ENCODE results near the gene IGFL1. TPM values are rescaled to one million over a fixed set of nuclear protein-coding genes. Genes with fewer than 3 reads are reported as not detected.

IGFL1 gene
- total and polyA plus RNA-seq, 2 of the 4 experiments (the other 2 are of a cell fraction), result not detected

- WGBS, 2 experiments (ENCODE audit: extremely low coverage in 2 of 2, insufficient read length in 1 of 2), result 65% methylated on average over 2 of the region's 8 CpGs; no CpG with 5 or more reads in 1 of the 2 experiments
- BruUV-seq (replicated peaks), result no TSS peak
- Histone ChIP-seq H3K4me1 (ENCODE audit: control insufficient read depth, insufficient read depth, low read length) (no peaks in the 10 kb centered on the region), H4K20me1 (ENCODE audit: insufficient read depth, low read length) (no peaks in the 10 kb centered on the region), H2BK15ac (ENCODE audit: low read depth, low read length) (no peak overlapping the region), H3K27ac (ENCODE audit: insufficient read depth, low read length) (no peak overlapping the region), H3K4me3 (ENCODE audit: insufficient read depth, low read depth, low read length) (no peak overlapping the region), H3K18ac (ENCODE audit: low read depth, low read length) (no peak overlapping the region), H3K56ac (ENCODE audit: extremely low read depth, insufficient read depth, low read length) (no peak overlapping the region), H3K9me1 (ENCODE audit: insufficient read depth, low read length) (no peaks in the 10 kb centered on the region), H2BK20ac (ENCODE audit: low read depth, low read length) (no peak overlapping the region), H4K91ac (ENCODE audit: insufficient read depth, low read depth, low read length) (no peak overlapping the region), H3K23ac (ENCODE audit: low read depth, low read length) (0 out of 2 replicates have a peak overlapping the region, but pooled peaks have one; percentile 42), H3K9ac (ENCODE audit: low read depth, low read length) (no peak overlapping the region), H2BK5ac (ENCODE audit: low read depth, low read length, poor library complexity, severe bottlenecking) (no peak overlapping the region), H4K8ac (ENCODE audit: low read depth in 2 of 2, low read length in 2 of 2) (no peak overlapping the region), H3K79me1 (ENCODE audit: low read depth in 1 of 2, low read length in 2 of 2) (no peaks in the 10 kb centered on the region), H2AFZ (replicated peaks; ENCODE audit: low read length, poor library complexity) (peak overlapping the region; percentile 23), H3K4me2 (ENCODE audit: low read depth, low read length) (no peak overlapping the region), H4K5ac (ENCODE audit: low read depth, low read length) (no peak overlapping the region), H3K14ac (replicated peaks; ENCODE audit: low read depth, low read length) (no peak overlapping the region), H3K27me3 (ENCODE audit: control insufficient read depth, insufficient read depth, low read length) (peaks cover 35% of the 10 kb centered on the region), H2BK120ac (ENCODE audit: low read depth, low read length) (no peak overlapping the region), H2AK9ac (replicated peaks; ENCODE audit: low read depth, low read length, poor library complexity) (no peak overlapping the region), H2AK5ac (ENCODE audit: low read depth, low read length) (no peak overlapping the region), H3K4ac (ENCODE audit: low read depth, low read length) (no peak overlapping the region), H3K36me3 (ENCODE audit: control insufficient read depth, insufficient read depth, low read length) (no peaks in the 10 kb centered on the region), H3K9me3 (ENCODE audit: control insufficient read depth, insufficient read depth, low read length) (peaks cover 2% of the 10 kb centered on the region; the same call in 1 of the 2 replicates)
- TF ChIP-seq MAFK (IDR thresholded peaks at IDR 0.05; ENCODE audit: low read depth, low read length), result no peak
- TF ChIP-seq SMC3 (IDR thresholded peaks at IDR 0.05; ENCODE audit: low read depth, low read length), result no peak
- TF ChIP-seq ELK1 (IDR thresholded peaks at IDR 0.05; ENCODE audit: borderline replicate concordance, low read depth, low read length), result no peak
- TF ChIP-seq POLR2A (IDR thresholded peaks at IDR 0.05; ENCODE audit: low read depth, low read length), result no peak
- TF ChIP-seq RAD21 (IDR thresholded peaks at IDR 0.05; ENCODE audit: low read length), result no peak
- no peak for TF ChIP-seq FOS (IDR thresholded peaks at IDR 0.05; ENCODE audit: low read depth, low read length)
- no peak for TF ChIP-seq BHLHE40 (IDR thresholded peaks at IDR 0.05; ENCODE audit: low read depth, low read length)
- TF ChIP-seq CTCF (conservative IDR thresholded peaks at IDR 0.05; ENCODE audit: low read depth, low read length), result no peak
- no peak for TF ChIP-seq RFX5 (IDR thresholded peaks at IDR 0.05; ENCODE audit: low read depth, low read length)
- TF ChIP-seq NFE2L2 (IDR thresholded peaks at IDR 0.05; ENCODE audit: low read depth, low read length), result no peak
- TF ChIP-seq CEBPB (IDR thresholded peaks at IDR 0.05; ENCODE audit: low read depth, low read length), result no peak
- TF ChIP-seq MAZ (IDR thresholded peaks at IDR 0.05; ENCODE audit: borderline replicate concordance, low read depth, low read length), result no peak
- no peak for TF ChIP-seq RCOR1 (IDR thresholded peaks at IDR 0.05; ENCODE audit: insufficient replicate concordance, low read length)
- TF ChIP-seq CHD1 (IDR thresholded peaks at IDR 0.05; ENCODE audit: low read depth, low read length), result no peak
- TF ChIP-seq MXI1 (IDR thresholded peaks at IDR 0.05; ENCODE audit: borderline replicate concordance, low read depth, low read length), result no peak
- TF ChIP-seq, protein P1, sequence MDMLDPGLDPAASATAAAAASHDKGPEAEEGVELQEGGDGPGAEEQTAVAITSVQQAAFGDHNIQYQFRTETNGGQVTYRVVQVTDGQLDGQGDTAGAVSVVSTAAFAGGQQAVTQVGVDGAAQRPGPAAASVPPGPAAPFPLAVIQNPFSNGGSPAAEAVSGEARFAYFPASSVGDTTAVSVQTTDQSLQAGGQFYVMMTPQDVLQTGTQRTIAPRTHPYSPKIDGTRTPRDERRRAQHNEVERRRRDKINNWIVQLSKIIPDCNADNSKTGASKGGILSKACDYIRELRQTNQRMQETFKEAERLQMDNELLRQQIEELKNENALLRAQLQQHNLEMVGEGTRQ (IDR thresholded peaks at IDR 0.05; ENCODE audit: low read depth, low read length), result no peak
- DNase-seq (no peak), ATAC-seq (ENCODE audit: low read depth) (no peak)
- intact Hi-C loops (cut with micrococcal nuclease), result no loop called here
- ChIA-PET CTCF (no interaction called here), POLR2A (ENCODE audit: unreplicated experiment) (no interaction called here)
- in situ Hi-C loops (cut with MboI; ENCODE audit: low sequenced_read_pairs), result no loop called here
- dilution Hi-C loops (cut with HindIII; ENCODE audit: low sequenced_read_pairs, unreplicated experiment), result no loop called here
These were observed 47.1 kb upstream of the IGFL1 start for GRCh38 chr19:46182476-46182875.
